GM19035 (cell line): ENCODE data around the gene FOLR2.

ENCODE experiments used
- ATAC-seq: cut with Tn5 transposase; IDR thresholded peaks from one replicate; pipeline ENCODE4 v1.9.1; 2021; ENCODE audit not compliant: unreplicated experiment

The FOLR2 gene

DNA sequence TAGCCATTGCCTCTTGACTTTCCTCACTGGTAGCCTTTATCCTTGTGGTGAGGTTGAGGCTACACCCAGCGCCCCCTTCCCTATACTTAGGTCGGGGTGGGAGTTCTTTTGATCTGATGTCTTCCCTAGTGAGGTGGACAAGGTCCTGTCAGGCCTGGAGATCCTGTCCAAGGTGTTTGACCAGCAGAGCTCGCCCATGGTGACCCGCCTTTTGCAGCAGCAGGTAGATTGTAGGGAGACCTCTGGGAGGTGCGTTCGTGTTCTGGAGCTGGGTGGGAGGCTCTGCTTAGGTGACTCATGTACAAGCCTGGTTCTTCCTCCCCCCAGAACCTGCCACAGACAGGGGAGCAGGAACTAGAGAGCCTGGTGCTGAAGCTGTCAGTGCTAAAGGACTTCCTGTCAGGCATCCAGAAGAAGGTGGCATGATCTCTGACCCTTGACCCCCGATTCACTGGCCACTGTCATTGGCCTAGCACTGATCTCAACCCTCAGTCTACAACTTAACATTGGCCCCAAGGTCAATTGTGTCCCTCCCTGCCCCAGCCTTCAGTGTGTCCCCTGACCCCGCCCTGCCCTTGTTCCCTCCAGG lies 12.8 kb downstream of the FOLR2 start:
- no peak for ATAC-seq

DNA sequence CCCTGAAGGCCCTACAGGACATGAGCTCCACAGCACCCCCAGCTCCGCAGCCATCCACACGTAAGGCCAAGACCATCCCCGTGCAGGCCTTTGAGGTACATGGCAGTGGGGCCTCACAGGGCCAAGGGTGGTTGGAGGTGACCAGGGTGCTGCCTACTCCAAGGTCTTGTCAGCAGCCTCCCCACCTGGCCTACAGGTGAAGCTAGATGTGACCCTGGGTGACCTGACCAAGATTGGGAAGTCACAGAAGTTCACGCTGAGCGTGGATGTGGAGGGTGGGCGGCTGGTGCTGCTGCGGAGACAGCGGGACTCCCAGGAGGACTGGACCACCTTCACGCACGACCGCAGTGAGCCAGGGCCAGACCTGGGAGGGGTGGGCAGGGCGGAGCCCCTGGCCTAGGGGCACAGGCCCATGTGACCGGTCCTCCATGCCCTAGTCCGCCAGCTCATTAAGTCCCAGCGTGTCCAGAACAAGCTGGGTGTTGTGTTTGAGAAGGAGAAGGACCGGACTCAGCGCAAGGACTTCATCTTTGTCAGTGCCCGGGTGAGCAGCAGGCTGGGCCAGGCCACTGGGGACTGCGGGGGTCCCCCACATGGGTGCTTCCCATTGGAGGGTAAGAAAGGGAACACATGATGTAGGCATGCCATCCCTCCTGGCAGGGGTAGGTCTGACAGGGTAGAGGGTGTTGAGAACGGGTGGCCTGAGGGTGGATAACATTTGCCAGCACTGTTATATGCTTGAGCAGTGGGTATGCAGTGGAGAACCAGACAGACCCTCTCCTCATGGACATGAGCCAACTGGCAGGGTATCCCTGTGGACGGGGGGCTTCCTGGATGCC lies 13.6 kb downstream of the FOLR2 start:
- no peak for ATAC-seq

- no peak for ATAC-seq
These were observed 14.3 kb downstream of the FOLR2 start for GRCh38 chr11:72230764-72231365.

- no peak for ATAC-seq
These were observed 15.0 kb downstream of the FOLR2 start for GRCh38 chr11:72231396-72232259.

DNA sequence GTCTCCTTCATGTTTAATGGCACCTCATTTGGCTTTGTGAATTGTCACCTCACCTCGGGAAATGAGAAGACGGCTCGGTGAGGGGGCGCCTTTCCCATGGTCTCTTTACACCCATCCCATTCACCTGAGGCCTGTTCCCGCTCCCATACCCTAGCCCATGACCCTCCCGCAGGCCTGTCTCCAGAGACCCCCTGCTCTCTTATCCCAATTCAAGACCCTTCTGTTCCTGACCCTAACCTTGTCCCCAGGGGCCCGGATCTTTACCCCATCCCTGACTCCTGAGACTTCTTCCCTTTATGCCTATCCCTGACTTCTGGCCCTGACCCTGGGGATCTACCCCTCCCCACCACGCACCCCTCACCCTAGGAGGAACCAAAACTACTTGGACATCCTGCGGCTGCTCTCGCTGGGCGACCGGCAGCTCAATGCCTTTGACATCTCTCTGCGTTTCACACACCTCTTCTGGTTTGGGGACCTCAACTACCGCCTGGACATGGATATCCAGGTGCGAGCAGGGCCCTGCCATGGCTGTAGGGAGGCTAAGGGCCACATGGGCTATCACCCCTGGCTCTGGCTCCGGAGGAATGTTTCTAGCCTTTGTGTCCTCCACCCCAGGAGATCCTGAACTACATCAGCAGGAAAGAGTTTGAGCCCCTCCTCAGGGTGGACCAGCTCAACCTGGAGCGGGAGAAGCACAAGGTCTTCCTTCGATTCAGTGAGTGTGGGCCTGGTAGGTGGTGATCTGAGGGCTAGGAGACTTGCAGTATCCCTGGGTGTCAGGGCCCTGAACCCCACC lies 15.9 kb downstream of the FOLR2 start:
- ATAC-seq: no peak

- ATAC-seq: no peak
These were observed 16.6 kb downstream of the FOLR2 start for GRCh38 chr11:72233056-72233772.

GRCh38 chr11:72233773-72234513 lies 17.3 kb downstream of the FOLR2 start:
- no peak for ATAC-seq

- ATAC-seq: no peak
These were observed 17.9 kb downstream of the FOLR2 start for GRCh38 chr11:72234514-72234830.

GRCh38 chr11:72234920-72235319 lies 18.3 kb downstream of the FOLR2 start:
- no peak for ATAC-seq

DNA sequence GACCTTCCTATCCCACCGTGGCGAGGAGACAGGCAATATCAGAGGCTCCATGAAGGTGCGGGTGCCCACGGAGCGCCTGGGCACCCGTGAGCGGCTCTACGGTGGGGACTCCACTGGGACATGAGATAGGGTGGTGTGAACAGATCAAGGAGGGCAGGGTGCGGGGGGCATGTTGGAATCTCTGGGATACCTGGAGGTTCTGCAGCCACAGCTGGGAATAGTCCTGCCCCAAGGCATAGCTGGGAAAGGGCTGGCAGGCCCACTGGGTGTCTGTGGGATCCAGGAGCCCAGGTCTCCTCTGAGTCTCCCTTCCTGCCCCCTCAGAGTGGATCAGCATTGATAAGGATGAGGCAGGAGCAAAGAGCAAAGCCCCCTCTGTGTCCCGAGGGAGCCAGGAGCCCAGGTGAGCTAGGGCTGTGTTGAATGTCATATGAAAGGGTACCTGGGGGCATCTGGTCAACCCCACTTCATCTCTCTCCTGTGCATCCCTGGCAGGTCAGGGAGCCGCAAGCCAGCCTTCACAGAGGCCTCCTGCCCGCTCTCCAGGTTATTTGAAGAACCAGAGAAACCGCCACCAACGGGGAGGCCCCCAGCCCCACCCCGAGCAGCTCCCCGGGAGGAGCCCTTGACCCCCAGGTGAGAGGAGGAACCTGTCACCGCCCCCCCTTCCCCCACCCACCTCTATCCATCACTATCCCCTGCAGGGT lies 18.9 kb downstream of the FOLR2 start:
- ATAC-seq: no peak

DNA sequence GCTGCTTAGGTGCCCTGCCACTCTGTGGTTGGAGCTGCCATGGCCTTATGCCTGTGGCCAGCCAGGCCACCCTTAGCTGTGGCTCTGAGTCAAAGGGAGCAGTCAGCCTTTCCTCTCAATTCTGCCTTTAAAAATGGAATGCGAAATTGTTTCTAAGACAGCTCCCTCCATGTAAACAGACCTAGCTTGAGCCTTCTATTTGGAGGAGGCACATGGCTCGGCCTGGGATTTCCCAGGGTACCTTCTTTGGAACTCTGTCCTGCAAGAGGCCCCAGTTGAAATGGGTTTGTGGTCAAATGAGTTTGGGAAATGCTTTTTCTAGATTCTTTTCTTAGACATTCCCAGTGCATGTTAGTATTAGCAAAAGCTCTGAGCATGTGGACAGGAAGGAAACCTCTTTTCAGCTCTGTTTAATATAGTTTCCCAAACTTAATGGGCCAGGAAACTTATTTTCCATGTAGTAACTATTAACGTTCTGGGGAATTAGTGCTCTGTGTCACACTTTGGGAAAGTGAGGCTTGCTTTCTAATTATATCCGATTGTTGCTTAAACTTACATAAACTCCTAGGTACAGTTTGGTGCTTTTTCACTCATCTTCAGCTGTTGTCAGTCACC lies 19.6 kb downstream of the FOLR2 start:
- no peak for ATAC-seq

DNA sequence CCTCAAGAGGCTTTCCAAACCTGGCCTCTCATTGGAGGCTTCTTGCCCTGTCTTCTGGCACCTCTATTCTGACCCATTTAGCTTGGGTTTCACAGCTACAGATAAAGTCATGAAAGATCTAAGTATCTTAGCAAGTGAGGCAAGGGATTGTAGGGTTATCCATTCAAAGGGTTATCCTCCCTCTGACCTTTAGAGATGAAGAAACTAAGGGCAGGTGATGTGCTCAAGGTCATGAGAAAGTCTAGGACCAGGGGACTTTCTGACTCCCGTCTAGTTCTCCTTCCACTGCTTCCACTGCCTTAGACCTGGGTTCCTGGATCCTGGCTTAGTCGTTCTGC lies 20.1 kb downstream of the FOLR2 start:
- no peak for ATAC-seq

DNA sequence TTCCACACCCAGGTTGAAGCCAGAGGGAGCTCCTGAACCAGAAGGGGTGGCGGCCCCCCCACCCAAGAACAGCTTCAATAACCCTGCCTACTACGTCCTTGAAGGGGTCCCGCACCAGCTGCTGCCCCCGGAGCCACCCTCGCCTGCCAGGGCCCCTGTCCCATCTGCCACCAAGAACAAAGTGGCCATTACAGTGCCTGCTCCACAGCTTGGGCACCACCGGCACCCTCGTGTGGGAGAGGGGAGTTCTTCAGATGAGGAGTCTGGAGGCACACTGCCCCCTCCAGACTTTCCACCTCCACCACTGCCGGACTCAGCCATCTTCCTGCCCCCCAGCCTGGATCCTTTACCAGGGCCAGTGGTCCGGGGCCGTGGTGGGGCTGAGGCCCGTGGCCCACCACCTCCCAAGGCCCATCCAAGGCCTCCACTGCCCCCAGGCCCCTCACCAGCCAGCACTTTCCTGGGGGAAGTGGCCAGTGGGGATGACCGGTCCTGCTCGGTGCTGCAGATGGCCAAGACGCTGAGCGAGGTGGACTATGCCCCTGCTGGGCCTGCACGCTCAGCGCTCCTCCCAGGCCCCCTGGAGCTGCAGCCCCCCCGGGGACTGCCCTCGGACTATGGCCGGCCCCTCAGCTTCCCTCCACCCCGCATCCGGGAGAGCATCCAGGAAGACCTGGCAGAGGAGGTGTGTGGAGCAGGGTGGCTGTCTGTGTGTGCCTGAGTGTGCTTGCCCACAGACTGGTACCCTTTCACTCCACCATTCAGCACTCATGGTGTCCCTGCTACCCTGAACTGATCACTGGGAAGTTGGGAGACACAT lies 20.7 kb downstream of the FOLR2 start:
- no peak for ATAC-seq

DNA sequence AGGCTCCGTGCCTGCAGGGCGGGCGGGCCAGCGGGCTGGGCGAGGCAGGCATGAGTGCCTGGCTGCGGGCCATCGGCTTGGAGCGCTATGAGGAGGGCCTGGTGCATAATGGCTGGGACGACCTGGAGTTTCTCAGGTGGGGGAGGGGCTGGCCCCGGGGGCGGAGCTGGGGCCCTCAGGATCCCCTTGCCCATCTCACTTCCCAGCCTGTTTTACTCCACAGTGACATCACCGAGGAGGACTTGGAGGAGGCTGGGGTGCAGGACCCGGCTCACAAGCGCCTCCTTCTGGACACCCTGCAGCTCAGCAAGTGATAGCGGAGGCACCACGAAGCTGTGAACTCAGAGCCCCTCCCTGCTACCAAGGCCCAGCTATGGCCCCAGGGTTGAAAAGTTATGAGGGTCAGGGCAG lies 21.5 kb downstream of the FOLR2 start:
- ATAC-seq: no peak

DNA sequence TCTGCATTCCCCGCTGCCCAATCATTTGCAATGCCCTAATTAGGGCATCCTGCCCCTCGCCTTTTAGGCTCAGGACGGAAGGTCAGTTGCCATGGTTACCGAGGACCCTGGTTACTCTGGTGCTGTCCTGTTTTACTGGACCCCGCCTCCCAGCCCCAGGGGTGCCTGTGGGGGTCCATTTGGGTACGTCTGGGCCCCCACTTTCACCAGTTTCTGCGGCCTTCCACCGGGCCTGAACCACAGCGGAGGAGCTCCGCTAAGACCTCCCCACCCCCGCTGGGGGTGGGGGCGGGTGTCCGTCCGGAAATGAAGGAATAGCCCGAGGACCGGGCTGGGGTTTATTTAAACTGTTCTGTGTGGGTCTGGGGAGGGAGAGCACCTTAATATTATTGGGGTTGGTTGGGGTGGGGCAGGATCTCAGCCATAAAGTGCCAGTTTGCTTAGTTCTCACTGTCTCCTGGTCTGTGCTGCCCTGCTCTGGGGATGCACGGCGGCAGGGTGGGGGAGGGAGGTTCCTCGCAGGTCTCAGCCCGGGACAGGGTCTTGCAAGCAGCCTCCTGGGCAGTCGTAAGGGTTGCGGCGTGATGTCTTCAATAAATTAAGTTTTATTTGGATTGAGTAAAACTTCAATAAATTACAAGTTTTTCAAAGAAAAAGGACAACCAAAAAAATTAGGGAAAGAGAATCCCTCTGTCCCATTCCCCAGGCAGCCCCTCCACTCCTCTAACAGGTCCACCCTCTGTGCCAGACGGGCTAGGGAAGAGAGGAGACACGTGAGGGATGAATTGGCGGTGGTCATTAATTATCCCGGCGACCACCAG lies 22.1 kb downstream of the FOLR2 start:
- ATAC-seq: no peak

DNA sequence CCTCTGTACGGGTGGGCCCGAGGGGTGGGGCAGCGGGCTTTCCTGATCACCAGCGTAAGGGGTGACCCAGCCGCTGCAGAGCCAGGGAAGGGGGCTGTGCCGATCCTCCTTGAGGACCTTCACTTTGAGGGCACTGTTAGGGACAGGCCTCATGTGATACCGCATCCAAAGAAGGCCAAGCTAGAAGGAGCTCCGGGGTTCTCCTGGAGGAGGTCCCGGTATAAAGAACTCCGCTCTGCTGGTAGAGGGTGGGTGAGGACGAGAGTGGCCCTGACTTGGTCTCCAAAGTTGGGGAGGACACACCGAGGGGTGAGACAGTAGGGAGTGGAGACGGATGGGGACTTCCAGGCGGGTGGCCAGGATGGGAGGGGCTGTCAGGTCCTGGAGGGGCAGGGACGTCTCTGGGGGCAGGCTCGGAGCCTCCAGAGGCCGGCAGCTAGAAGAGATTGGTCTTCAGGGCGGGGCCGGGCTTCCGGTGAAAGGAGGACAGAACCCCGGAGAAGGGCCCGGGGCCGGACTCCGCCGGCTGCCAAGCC lies 22.8 kb downstream of the FOLR2 start:
- ATAC-seq: no peak
